Stimulated activated CD8-positive, alpha-beta memory T cell treated with anti-CD3 and anti-CD28 coated beads, Interleukin-7, amount 100 ng/mL, for 4 hours (primary cell): ENCODE measurements around the gene TBC1D4.
A peak's percentile ranks its signal among the peaks of the same experiment; 100 is the strongest.
"Not testable (repeated sequence)": the region's sequence is repeated elsewhere in the genome, so short reads cannot be mapped to it uniquely, and the experiment has no call there.

ENCODE experiments used
- DNase-seq, 2 donors: peaks; one replicate each; pipeline ENCODE4 v3.0.0-alpha.2; 2020; ENCODE audit warnings: low read depth in 2 of 2

Gene TBC1D4

GRCh38 chr13:75363371-75363770 is 118.6 kb downstream of the TBC1D4 start:
- no peak for DNase-seq

- DNase-seq, result no peak
Observed at GRCh38 chr13:75362026-75362425, 119.9 kb downstream of the TBC1D4 start.

DNA sequence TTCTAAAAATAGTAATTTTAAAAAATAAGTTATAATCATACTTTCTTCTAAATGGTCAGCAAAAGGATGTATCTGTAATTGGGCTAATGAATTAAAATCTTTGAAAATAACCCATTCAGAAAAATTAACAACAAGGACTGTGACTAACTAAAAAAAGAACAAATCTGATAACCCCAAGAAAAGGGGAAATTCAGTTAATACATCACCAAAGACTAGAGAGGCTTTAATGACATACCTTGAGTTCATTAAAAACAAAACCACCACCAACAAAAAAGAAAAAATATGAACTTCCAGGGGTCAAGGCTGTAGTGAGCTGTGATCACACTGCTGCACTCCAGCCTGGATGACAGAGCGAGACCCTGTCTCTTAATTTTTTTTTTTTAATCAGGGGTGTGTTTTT is 121.8 kb downstream of the TBC1D4 start:
- DNase-seq, result no peak

GRCh38 chr13:75359266-75359665 is 122.7 kb downstream of the TBC1D4 start:
- DNase-seq, result no peak

DNA sequence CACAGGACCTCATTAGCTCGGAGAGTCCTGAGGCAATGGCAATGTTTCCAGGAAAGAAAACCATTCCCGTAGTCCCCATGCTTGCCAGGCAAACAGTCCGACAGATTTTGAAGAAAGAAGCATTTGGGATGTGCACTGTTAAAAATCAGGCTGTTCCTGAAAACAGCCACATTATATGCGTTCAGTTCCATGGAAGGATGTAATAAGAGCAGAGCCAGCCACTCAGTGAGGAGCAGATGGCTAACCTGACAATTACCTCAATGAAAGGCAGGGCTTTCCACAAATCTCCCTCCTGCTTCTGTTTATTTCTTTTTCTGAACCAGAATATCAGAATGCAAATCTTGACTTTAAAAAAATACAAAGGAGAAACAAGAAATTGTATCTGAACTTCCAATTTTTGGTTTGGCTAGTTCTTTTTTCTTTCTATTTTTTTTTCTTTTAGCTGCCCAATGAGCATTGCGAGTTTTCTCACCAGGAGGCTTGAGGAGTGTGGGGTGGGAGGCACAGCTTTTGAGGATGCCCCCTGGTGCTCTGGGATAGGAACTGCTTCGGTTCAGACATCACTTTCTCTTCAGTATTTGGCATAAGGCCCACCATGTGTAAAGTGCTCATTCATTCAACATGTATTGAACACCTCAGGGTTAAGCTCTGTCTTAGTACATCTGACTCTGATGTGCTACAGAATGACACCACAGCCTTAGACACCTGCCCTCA is 124.2 kb downstream of the TBC1D4 start:
- peak; percentile 12 to 33 for DNase-seq

DNA sequence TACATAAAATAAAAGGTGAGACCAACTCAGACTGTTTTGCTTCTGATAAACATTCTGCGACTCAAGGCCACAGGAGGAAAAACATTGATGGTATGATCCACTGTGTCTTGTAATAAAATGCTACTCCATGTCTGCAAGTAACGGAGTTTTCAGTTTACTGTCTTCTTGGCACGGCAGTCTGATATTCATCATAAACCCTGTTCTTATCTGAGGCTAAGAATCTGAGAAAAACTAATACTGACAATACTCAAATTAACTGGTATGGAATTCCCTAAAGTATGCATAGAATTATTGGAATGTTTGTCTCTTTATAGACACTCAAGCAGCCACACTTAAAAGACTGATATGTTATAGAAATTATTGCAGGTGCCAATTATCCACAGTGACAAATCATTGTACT is 125.5 kb downstream of the TBC1D4 start:
- no peak for DNase-seq

- DNase-seq, result no peak
Observed at GRCh38 chr13:75355609-75356008, 126.4 kb downstream of the TBC1D4 start.

DNA sequence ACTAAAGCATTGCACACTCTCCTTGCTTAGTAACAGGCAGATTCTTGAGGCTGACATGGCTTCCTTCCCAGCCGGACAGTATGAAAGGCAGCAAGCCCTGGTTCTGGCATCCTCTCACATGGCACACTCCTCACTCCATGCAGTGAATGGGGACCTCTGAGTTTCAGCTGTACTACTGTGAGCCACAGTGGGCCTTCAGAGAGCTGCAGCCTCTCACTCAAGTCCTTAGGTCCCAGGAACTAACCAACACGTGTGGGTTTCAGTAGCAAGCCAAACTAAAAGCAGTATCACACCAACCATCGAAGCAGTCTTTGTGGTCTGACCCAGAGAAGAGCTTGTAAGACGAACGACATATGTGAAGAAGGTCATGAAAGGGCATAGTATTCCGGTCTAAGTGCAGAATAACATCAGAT is 128.2 kb downstream of the TBC1D4 start:
- DNase-seq, result no peak

DNA sequence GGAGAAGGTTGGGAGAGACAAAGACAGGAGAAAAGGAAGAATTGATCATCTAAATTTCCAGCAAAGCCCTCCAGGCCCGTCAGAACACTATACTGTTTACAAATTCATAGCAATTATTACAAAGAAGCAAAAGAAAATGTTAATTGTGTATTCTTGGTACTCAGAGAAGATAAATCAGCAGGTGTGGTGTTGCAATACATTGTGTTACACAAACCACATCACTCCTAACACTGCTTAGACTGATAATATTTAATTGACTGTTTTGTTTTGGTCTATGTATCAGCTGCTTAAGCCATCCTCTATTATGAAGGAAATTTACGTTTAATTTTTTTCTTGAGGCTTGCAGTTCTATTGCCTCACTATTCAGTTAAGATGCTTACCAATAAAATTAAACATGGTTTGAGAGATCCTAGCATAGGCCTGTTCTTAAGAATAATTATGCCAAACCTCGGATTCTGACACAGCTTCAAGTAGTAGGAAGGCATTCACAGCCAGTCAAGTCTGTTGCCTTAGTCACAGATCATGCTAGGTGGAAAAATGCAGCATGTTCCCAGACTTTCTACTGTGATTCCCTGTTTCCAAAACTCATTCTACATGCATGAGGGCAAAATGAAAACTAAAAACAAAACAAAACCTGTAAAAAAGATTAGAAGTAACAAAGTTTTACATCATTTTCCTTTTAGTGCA is 129.2 kb downstream of the TBC1D4 start:
- no peak for DNase-seq

DNA sequence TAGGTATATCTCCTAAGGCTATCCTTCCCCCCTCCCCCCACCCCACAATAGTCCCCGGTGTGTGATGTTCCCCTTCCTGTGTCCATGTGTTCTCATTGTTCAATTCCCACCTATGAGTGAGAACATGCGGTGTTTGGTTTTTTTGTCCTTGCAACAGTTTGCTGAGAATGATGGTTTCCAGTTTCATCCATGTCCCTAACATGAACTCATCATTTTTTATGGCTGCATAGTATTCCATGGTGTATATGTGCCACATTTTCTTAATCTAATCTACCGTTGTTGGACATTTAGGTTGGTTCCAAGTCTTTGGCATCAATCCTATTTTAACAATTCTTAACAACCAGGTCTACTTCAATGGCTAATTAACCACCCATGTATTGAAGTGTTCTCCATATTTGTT is 130.4 kb downstream of the TBC1D4 start:
- not testable (repeated sequence) for DNase-seq

- no peak for DNase-seq
Observed at GRCh38 chr13:75347925-75348324, 134.0 kb downstream of the TBC1D4 start.

DNA sequence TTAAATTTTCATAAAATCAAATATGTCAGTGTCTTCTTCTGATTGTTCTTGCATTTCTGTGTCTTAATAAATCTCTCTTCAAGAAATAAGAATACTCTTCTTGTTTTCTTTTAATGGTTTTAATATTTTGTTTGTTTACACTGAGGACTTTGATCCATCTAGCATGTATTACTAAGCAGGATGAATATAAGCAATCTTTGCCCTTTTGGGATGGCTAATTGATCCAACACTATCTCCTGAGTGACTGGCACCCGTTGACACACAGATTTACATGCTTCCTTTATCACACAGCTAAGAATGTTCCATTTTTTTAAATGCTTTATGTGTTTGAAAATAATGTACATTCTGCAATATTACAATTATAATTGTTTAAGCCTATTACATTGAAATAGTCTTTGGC is 134.5 kb downstream of the TBC1D4 start:
- no peak for DNase-seq

- DNase-seq, result no peak
Observed at GRCh38 chr13:75345193-75345592, 136.8 kb downstream of the TBC1D4 start.

GRCh38 chr13:75341028-75341427 is 140.9 kb downstream of the TBC1D4 start:
- DNase-seq, result no peak

- no peak for DNase-seq
Observed at GRCh38 chr13:75339635-75340374, 142.2 kb downstream of the TBC1D4 start.

DNA sequence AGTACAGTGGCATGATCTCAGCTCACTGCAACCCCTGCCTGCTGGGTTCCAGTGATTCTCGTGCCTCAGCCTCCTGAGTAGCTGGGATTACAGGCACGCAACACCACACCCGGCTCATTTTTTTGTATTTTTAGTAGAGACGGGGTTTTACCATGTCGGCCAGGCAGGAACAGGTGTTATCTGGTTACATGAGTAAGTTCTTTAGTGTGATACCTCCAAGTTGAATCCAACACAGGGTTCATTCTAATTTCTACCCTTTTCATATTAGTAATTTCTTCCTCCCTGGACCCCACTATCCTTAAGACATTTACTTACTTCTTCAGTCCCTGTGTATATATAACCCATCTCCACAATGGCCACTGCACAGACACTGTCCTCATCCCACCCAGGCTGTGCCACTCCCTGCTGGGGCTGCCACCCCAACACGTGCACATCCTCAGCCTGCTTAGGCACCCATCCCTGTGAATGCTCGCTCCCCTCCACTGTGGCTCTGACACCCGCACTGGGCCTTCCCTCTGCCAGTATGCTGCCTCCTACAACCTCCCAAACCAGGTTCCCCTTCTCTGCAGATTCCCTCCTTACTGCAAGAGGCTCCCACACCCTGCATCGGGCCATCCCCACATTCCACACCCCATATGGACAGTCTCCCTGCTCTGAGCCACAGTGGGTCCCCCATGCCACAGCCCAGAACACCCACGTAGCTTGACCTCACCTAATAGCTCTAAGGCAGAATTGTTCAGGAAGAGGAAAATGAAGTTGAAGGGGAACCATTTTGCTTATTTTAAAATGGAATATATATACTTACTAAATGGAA is 147.1 kb downstream of the TBC1D4 start:
- no peak for DNase-seq

DNA sequence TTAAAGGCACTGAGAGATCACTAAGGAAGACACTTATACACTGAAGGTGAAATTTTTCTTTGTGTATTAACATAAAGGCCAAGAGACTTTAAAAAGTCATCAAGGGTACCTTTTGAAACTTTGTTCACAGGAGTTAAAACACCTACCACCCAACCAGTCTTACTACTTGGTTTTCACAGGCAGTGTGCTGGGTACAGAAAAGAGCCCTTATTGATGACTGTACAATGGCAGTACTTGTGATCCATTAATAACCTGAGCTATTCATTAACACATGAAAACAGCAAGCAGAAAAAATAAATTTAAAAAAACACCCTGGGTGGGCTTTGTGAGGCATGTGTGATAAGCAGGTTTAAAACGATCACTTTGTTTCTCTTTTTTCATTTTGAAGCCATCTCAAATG is 148.9 kb downstream of the TBC1D4 start:
- no peak for DNase-seq

DNA sequence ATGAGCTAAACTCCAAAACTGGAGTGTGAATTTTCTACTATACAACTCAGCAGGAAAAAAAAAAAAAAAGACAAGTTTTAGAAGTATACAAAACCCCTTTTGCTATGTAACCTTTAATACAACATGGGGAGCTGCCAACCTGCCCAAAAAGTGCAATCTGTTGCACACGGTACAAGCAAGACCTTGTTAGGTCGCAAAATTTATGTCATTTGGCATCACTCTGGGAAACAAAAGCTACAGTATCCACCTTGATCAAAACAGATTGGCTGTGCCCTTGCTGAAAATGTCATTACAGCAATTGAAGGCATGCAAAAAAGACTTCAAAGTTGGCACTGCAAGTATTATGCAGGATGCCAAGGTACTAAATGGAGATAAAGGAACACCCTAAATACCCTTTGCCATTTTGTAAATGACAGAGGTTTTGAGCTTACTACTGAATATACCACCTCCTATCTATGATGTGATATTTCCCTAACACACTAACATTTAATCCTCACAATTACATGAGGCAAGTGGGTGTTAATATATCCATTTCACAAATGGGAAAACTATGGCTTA is 150.1 kb downstream of the TBC1D4 start:
- DNase-seq, result no peak

DNA sequence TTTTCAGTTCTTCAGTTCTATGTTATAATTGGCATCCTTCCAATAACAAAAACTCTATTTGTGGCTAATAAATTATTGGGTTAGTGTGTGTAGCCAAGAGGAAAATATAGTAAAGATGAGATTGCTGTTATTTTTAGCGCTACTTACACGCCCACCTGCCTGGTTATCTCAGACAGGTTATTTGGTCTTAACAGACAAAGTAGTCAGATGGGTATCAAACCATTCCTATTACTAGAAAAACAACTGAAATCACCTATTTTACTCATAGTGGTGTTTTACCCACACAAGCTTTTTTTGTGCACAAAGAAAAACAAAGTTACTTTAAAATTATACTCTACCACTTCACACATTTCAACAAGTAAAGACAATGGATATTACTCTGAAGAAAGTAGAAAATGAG is 151.2 kb downstream of the TBC1D4 start:
- no peak for DNase-seq

DNA sequence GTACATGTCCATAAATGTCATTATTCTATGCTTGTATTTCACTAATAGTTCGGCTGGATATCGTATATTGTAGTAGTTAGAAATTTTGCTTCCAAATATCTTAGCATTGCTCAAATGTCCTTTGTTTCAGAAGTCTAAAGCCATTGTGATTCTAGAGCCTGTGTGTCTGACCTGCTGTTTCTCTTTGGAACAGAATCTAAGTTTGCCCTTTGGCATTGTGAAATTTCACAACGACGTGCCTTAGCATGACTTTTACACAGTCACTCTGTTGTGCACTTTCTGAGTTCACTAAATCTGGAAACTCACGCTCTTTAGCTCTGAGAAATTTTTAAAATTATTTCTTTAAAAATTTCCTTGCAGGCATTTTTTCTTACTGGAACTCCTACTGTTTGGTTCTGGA is 152.2 kb downstream of the TBC1D4 start:
- DNase-seq, result no peak

- DNase-seq, result no peak
Observed at GRCh38 chr13:75329097-75329496, 152.9 kb downstream of the TBC1D4 start.

DNA sequence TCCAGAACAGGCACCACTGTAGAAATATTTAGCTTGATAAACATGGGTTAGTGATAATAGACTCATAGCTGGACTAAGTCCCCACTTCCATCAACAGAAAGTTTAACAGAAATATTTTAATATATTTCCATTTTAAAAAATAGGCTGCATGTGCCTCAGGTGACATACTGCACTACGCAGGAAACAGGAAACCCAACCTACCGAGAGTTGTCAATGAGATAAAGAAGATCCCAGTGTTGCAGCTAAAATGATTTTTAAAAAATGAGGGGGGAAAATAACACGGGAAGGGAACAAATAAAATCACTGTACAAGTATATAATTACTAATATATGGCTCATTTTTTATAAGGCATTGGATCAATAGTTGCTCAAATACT is 154.8 kb downstream of the TBC1D4 start:
- no peak for DNase-seq
